ENCODE measurements around the gene SOCS1.

GRCh38 chr16:11217651-11218603, 38.1 kb downstream of the SOCS1 start:
- no peak for TF ChIP-seq CTCF (IDR thresholded peaks at IDR 0.05)
- TF ChIP-seq EZH2 (IDR thresholded peaks at IDR 0.05; ENCODE audit: borderline replicate concordance, insufficient read depth, low read depth, low read length, poor library complexity, severe bottlenecking) = no peak

Measured in B cell (primary cell).